Spinal cord (tissue), 10 donors: ENCODE results near the gene STK10. TPM values are rescaled to one million over a fixed set of nuclear protein-coding genes. Genes with fewer than 3 reads are reported as not detected.
A peak's percentile ranks its signal among the peaks of the same experiment; 100 is the strongest.

Experiments used
- DNase-seq, 6 donors: peaks; one replicate each; pipeline versions ENCODE4 v3.0.0 to v3.0.0-alpha.2; 2013 to 2015; ENCODE audit warnings: low spot score in 6 of 6, low read depth in 4 of 6
- H3K27ac ChIP-seq: one replicate; pipeline ENCODE4 v1.5.1; 2013; ENCODE audit warnings: low read depth, low read length, control low read depth
- H3K27me3 ChIP-seq: one replicate; pipeline ENCODE4 v1.6.1; 2013; ENCODE audit warnings: low read length; ENCODE audit not compliant: control insufficient read depth, insufficient read depth
- H3K36me3 ChIP-seq: one replicate; pipeline ENCODE4 v1.6.1; 2013; ENCODE audit warnings: low read length; ENCODE audit not compliant: control insufficient read depth, insufficient read depth
- H3K4me1 ChIP-seq: one replicate; pipeline ENCODE4 v1.6.1; 2013; ENCODE audit warnings: low read length; ENCODE audit not compliant: control insufficient read depth, insufficient read depth
- H3K4me3 ChIP-seq: one replicate; pipeline ENCODE4 v1.5.1; 2013; ENCODE audit warnings: low read depth, low read length, control low read depth
- H3K9me3 ChIP-seq: one replicate; pipeline ENCODE4 v1.6.1; 2013; ENCODE audit warnings: low read length; ENCODE audit not compliant: control insufficient read depth, insufficient read depth
- WGBS: methylation state at CpG from one replicate; pipeline ENCODE4 v1.1.5; 2013; ENCODE audit warnings: missing lambda C conversion rate; ENCODE audit not compliant: insufficient coverage; 5-methylcytosine and 5-hydroxymethylcytosine counted together
- polyA plus RNA-seq, 2 donors: library from polyadenylated mRNA; unstranded; fragments of 120-200 nt; gene quantifications; one replicate each; pipeline ENCODE4 v1.2.1, GENCODE V29; 2013; ENCODE audit not compliant: insufficient read length in 2 of 2
- total RNA-seq, 2 donors: library from RNA; depleted of rRNA in 1 of 2; stranded (reverse); fragments of 120-200 nt in 1 of 2; fragments of >200 nt in 1 of 2; gene quantifications; one replicate each; pipeline versions ENCODE4 v1.2.3 to v1.2.4, GENCODE V29; 2013 to 2014
- donor health status: healthy.

The STK10 gene
- total and polyA plus RNA-seq, 4 donors: 14.7 to 25.8 (median 16.5) TPM

- WGBS: 90% methylated on average over 15 of the region's 19 CpGs
- peaks cover 49% of the 10 kb centered on the region for H3K36me3 ChIP-seq
- DNase-seq: peak in 1 of 6 donors; percentile 56
- no peak overlapping the region for H3K4me3 ChIP-seq
- H3K27ac ChIP-seq: no peak overlapping the region
- no peaks in the 10 kb centered on the region for H3K4me1 ChIP-seq
- H3K27me3 ChIP-seq: no peaks in the 10 kb centered on the region
- no peaks in the 10 kb centered on the region for H3K9me3 ChIP-seq
Observed at GRCh38 chr5:172052450-172053236, 135.4 kb downstream of the STK10 start.

GRCh38 chr5:172051643-172052339 is 136.2 kb downstream of the STK10 start:
- Histone ChIP-seq H3K4me3 (no peak overlapping the region), H3K4me1 (no peaks in the 10 kb centered on the region), H3K27me3 (no peaks in the 10 kb centered on the region), H3K36me3 (peaks cover 42% of the 10 kb centered on the region), H3K9me3 (no peaks in the 10 kb centered on the region), H3K27ac (no peak overlapping the region)
- no peak for DNase-seq
- 66% methylated on average over 11 of the region's 16 CpGs for WGBS

GRCh38 chr5:172050080-172050479 is 137.9 kb downstream of the STK10 start:
- DNase-seq: no peak
- Histone ChIP-seq H3K27me3 (no peaks in the 10 kb centered on the region), H3K36me3 (peaks cover 36% of the 10 kb centered on the region), H3K27ac (no peak overlapping the region), H3K4me1 (peaks cover under 1% of the 10 kb centered on the region), H3K4me3 (no peak overlapping the region), H3K9me3 (no peaks in the 10 kb centered on the region)
- WGBS: 82% methylated on average over 3 of the region's 4 CpGs

GRCh38 chr5:172049226-172049796 is 138.7 kb downstream of the STK10 start:
- Histone ChIP-seq H3K4me3 (no peak overlapping the region), H3K27me3 (no peaks in the 10 kb centered on the region), H3K9me3 (no peaks in the 10 kb centered on the region), H3K27ac (no peak overlapping the region), H3K4me1 (peaks cover 8% of the 10 kb centered on the region), H3K36me3 (peaks cover 36% of the 10 kb centered on the region)
- WGBS: 41% methylated on average over 6 of the region's 12 CpGs
- DNase-seq: peak in 2 of 6 donors; percentile 17 to 94

GRCh38 chr5:172048539-172049101 is 139.4 kb downstream of the STK10 start:
- no peak for DNase-seq
- H3K27me3 ChIP-seq: no peaks in the 10 kb centered on the region
- H3K4me1 ChIP-seq: peaks cover 10% of the 10 kb centered on the region
- no peak overlapping the region for H3K27ac ChIP-seq
- H3K9me3 ChIP-seq: no peaks in the 10 kb centered on the region
- WGBS: 87% methylated on average over 12 of the region's 12 CpGs
- peaks cover 35% of the 10 kb centered on the region for H3K36me3 ChIP-seq
- no peak overlapping the region for H3K4me3 ChIP-seq

- H3K27ac ChIP-seq: no peak overlapping the region
- H3K36me3 ChIP-seq: peaks cover 34% of the 10 kb centered on the region
- DNase-seq: no peak
- H3K9me3 ChIP-seq: no peaks in the 10 kb centered on the region
- H3K4me3 ChIP-seq: no peak overlapping the region
- 100% methylated on average over 1 of the region's 1 CpG for WGBS
- peaks cover 10% of the 10 kb centered on the region for H3K4me1 ChIP-seq
- no peaks in the 10 kb centered on the region for H3K27me3 ChIP-seq
Observed at GRCh38 chr5:172048170-172048422, 139.9 kb downstream of the STK10 start.

GRCh38 chr5:172046593-172046992 is 141.4 kb downstream of the STK10 start:
- Histone ChIP-seq H3K4me3 (no peak overlapping the region), H3K27me3 (no peaks in the 10 kb centered on the region), H3K27ac (no peak overlapping the region), H3K4me1 (peaks cover 10% of the 10 kb centered on the region), H3K9me3 (no peaks in the 10 kb centered on the region), H3K36me3 (peaks cover 27% of the 10 kb centered on the region)
- DNase-seq: no peak
- 100% methylated on average over 1 of the region's 4 CpGs for WGBS

- WGBS: 83% methylated on average over 2 of the region's 7 CpGs
- Histone ChIP-seq H3K4me1 (peaks cover 10% of the 10 kb centered on the region), H3K27me3 (no peaks in the 10 kb centered on the region), H3K27ac (no peak overlapping the region), H3K4me3 (no peak overlapping the region), H3K9me3 (no peaks in the 10 kb centered on the region), H3K36me3 (peaks cover 21% of the 10 kb centered on the region)
- DNase-seq: no peak
Observed at GRCh38 chr5:172045315-172045632, 142.8 kb downstream of the STK10 start.

- Histone ChIP-seq H3K4me1 (peaks cover 10% of the 10 kb centered on the region), H3K27me3 (no peaks in the 10 kb centered on the region), H3K36me3 (peaks cover 19% of the 10 kb centered on the region), H3K4me3 (no peak overlapping the region), H3K27ac (no peak overlapping the region), H3K9me3 (no peaks in the 10 kb centered on the region)
- no peak for DNase-seq
- WGBS: 85% methylated on average over 8 of the region's 14 CpGs
Observed at GRCh38 chr5:172044631-172045314, 143.3 kb downstream of the STK10 start.
